ENCODE data around the gene PFDN2. TPM values are rescaled to one million over a fixed set of nuclear protein-coding genes. Genes with fewer than 3 reads are reported as not detected.

PFDN2 gene
- total and polyA plus RNA-seq, 2 experiments from 2014 or later: 35.9 to 121 TPM

GRCh38 chr1:161130266-161130665, 12.4 kb upstream of the PFDN2 start:
- H3K9me3 ChIP-seq (ENCODE audit: low read depth): no peaks in the 10 kb centered on the region
- peaks cover 21% of the 10 kb centered on the region for H3K4me1 ChIP-seq (ENCODE audit: insufficient read depth)
- H3K36me3 ChIP-seq (ENCODE audit: low read depth): peaks cover 28% of the 10 kb centered on the region
- H2AFZ ChIP-seq: no peak overlapping the region
- peak overlapping the region; percentile 98; the same call in 1 of the 2 replicates for H3K4me3 ChIP-seq
- no peaks in the 10 kb centered on the region for H4K20me1 ChIP-seq (ENCODE audit: insufficient read depth)
- H3K27ac ChIP-seq: 0 out of 2 replicates have a peak overlapping the region, but pooled peaks have one; percentile 88
- peak overlapping the region; percentile 86 for H3K4me2 ChIP-seq (ENCODE audit: unreplicated experiment)
- DNase-seq: no peak
- peak overlapping the region; percentile 91; the same call in 1 of the 2 replicates for H3K9ac ChIP-seq
- in situ Hi-C loops (cut with MboI): no loop called here
- H3K79me2 ChIP-seq (ENCODE audit: insufficient read depth): peaks cover 95% of the 10 kb centered on the region
- peaks cover 12% of the 10 kb centered on the region for H3F3A ChIP-seq (ENCODE audit: insufficient read depth)
- TF ChIP-seq EZH2 (IDR thresholded peaks at IDR 0.05; ENCODE audit: insufficient read depth, poor library complexity, severe bottlenecking) (no peak), EZH2phosphoT487 (IDR thresholded peaks at IDR 0.05; ENCODE audit: insufficient read depth, low read depth) (no peak)
- no peaks in the 10 kb centered on the region for H3K27me3 ChIP-seq (replicated peaks; ENCODE audit: insufficient read depth)
- H3K9me2 ChIP-seq (ENCODE audit: insufficient read depth): no peaks in the 10 kb centered on the region
- 46 to 53% methylated on average over 1 of the region's 1 CpG for WGBS, 2 experiments (ENCODE audit: low coverage in 1 of 2, low lambda C conversion rate in 2 of 2, missing lambda C conversion rate in 2 of 2)

GRCh38 chr1:161128591-161129420, 11.0 kb upstream of the PFDN2 start:
- H3K27ac ChIP-seq: no peak overlapping the region
- DNase-seq: no peak
- H2AFZ ChIP-seq: no peak overlapping the region
- no peak overlapping the region for H3K4me2 ChIP-seq (ENCODE audit: unreplicated experiment)
- peaks cover 28% of the 10 kb centered on the region for H3K36me3 ChIP-seq (ENCODE audit: low read depth)
- no peaks in the 10 kb centered on the region for H3K9me3 ChIP-seq (ENCODE audit: low read depth)
- H3K27me3 ChIP-seq (replicated peaks; ENCODE audit: insufficient read depth): no peaks in the 10 kb centered on the region
- no peak overlapping the region for H3K9ac ChIP-seq
- peaks cover 13% of the 10 kb centered on the region for H3K4me1 ChIP-seq (ENCODE audit: insufficient read depth)
- 95 to 98% methylated on average over 4 of the region's 4 CpGs for WGBS, 2 experiments (ENCODE audit: low coverage in 1 of 2, low lambda C conversion rate in 2 of 2, missing lambda C conversion rate in 2 of 2)
- no peak overlapping the region for H3K4me3 ChIP-seq
- no peaks in the 10 kb centered on the region for H3K9me2 ChIP-seq (ENCODE audit: insufficient read depth)
- peaks cover 13% of the 10 kb centered on the region for H3F3A ChIP-seq (ENCODE audit: insufficient read depth)
- H3K79me2 ChIP-seq (ENCODE audit: insufficient read depth): peaks cover 92% of the 10 kb centered on the region
- in situ Hi-C loops (cut with MboI): no loop called here
- TF ChIP-seq EZH2 (IDR thresholded peaks at IDR 0.05; ENCODE audit: insufficient read depth, poor library complexity, severe bottlenecking) (no peak), EZH2phosphoT487 (IDR thresholded peaks at IDR 0.05; ENCODE audit: insufficient read depth, low read depth) (no peak)
- H4K20me1 ChIP-seq (ENCODE audit: insufficient read depth): no peaks in the 10 kb centered on the region

- 98 to 100% methylated on average over 2 of the region's 2 CpGs for WGBS, 2 experiments (ENCODE audit: low coverage in 1 of 2, low lambda C conversion rate in 2 of 2, missing lambda C conversion rate in 2 of 2)
- H3F3A ChIP-seq (ENCODE audit: insufficient read depth): peaks cover 8% of the 10 kb centered on the region
- H3K36me3 ChIP-seq (ENCODE audit: low read depth): peaks cover 32% of the 10 kb centered on the region
Measured at GRCh38 chr1:161127649-161128048, 9.8 kb upstream of the PFDN2 start.

GRCh38 chr1:161122967-161123366, 5.1 kb upstream of the PFDN2 start:
- WGBS, 2 experiments (ENCODE audit: low coverage in 1 of 2, low lambda C conversion rate in 2 of 2, missing lambda C conversion rate in 2 of 2): 71 to 79% methylated on average over 6 of the region's 6 CpGs
- Histone ChIP-seq H3K9ac (no peak overlapping the region), H2AFZ (no peak overlapping the region), H4K20me1 (ENCODE audit: insufficient read depth) (no peaks in the 10 kb centered on the region), H3K27ac (no peak overlapping the region), H3K9me2 (ENCODE audit: insufficient read depth) (no peaks in the 10 kb centered on the region), H3K36me3 (ENCODE audit: low read depth) (peaks cover 42% of the 10 kb centered on the region), H3K4me3 (no peak overlapping the region), H3K4me2 (ENCODE audit: unreplicated experiment) (no peak overlapping the region), H3K9me3 (ENCODE audit: low read depth) (no peaks in the 10 kb centered on the region), H3K79me2 (ENCODE audit: insufficient read depth) (peaks cover 83% of the 10 kb centered on the region), H3K27me3 (replicated peaks; ENCODE audit: insufficient read depth) (no peaks in the 10 kb centered on the region), H3K4me1 (ENCODE audit: insufficient read depth) (peaks cover 15% of the 10 kb centered on the region), H3F3A (ENCODE audit: insufficient read depth) (peaks cover 43% of the 10 kb centered on the region)
- in situ Hi-C loops (cut with MboI): no loop called here
- no peak for TF ChIP-seq EZH2 (IDR thresholded peaks at IDR 0.05; ENCODE audit: insufficient read depth, poor library complexity, severe bottlenecking)
- TF ChIP-seq EZH2phosphoT487 (IDR thresholded peaks at IDR 0.05; ENCODE audit: insufficient read depth, low read depth): no peak
- no peak for DNase-seq

More at GRCh38 chr1:161127649-161128048, 9.8 kb upstream of the PFDN2 start:
- H3K4me2 ChIP-seq (ENCODE audit: unreplicated experiment): no peak overlapping the region
- no peak overlapping the region for H3K4me3 ChIP-seq
- H3K27me3 ChIP-seq (replicated peaks; ENCODE audit: insufficient read depth): no peaks in the 10 kb centered on the region
- peaks cover 87% of the 10 kb centered on the region for H3K79me2 ChIP-seq (ENCODE audit: insufficient read depth)
- DNase-seq: no peak
- H3K4me1 ChIP-seq (ENCODE audit: insufficient read depth): peaks cover 10% of the 10 kb centered on the region
- no peak overlapping the region for H3K27ac ChIP-seq
- no peak overlapping the region for H3K9ac ChIP-seq
- TF ChIP-seq EZH2 (IDR thresholded peaks at IDR 0.05; ENCODE audit: insufficient read depth, poor library complexity, severe bottlenecking) (no peak), EZH2phosphoT487 (IDR thresholded peaks at IDR 0.05; ENCODE audit: insufficient read depth, low read depth) (no peak)
- in situ Hi-C loops (cut with MboI): no loop called here
- no peaks in the 10 kb centered on the region for H3K9me2 ChIP-seq (ENCODE audit: insufficient read depth)
- no peak overlapping the region for H2AFZ ChIP-seq
- no peaks in the 10 kb centered on the region for H4K20me1 ChIP-seq (ENCODE audit: insufficient read depth)
- H3K9me3 ChIP-seq (ENCODE audit: low read depth): no peaks in the 10 kb centered on the region
